Measurements from ENCODE around the gene RAG1. TPM values are rescaled to one million over a fixed set of nuclear protein-coding genes. Genes with fewer than 3 reads are reported as not detected.

RAG1 gene
- total and polyA plus RNA-seq, 10 donors, result 0.39 to 12.6 (median 4.8) TPM

GRCh38 chr11:36627471-36627870, 59.7 kb downstream of the RAG1 start:
- H3K4me1 ChIP-seq, result no peaks in the 10 kb centered on the region
- DNase-seq, result no peak
- no peaks in the 10 kb centered on the region for H3K9me3 ChIP-seq
- TF ChIP-seq CTCF (IDR thresholded peaks at IDR 0.05 in 8 of 11, conservative IDR thresholded peaks at IDR 0.05 in 3 of 11) (no peak), POLR2A (IDR thresholded peaks at IDR 0.05) (no peak), POLR2AphosphoS5 (IDR thresholded peaks at IDR 0.05) (no peak)
- WGBS, 5 donors, result 82 to 92% (median 86%) methylated on average over 2 of the region's 2 CpGs
- intact Hi-C loops (cut with DNase I; ENCODE audit: low total_unique reads), result no loop called here
- no peaks in the 10 kb centered on the region for H3K27me3 ChIP-seq (replicated peaks in 1 of 7)
- H3K27ac ChIP-seq, result no peak overlapping the region
- H3K4me3 ChIP-seq, result no peak overlapping the region
- no peaks in the 10 kb centered on the region for H3K36me3 ChIP-seq

- no peak overlapping the region for H3K4me3 ChIP-seq
- no peaks in the 10 kb centered on the region for H3K4me1 ChIP-seq
- no peaks in the 10 kb centered on the region for H3K9me3 ChIP-seq
- WGBS, 5 donors, result 81 to 92% (median 84%) methylated on average over 5 of the region's 5 CpGs
- intact Hi-C loops (cut with DNase I; ENCODE audit: low total_unique reads), result no loop called here
- no peak for DNase-seq
- no peaks in the 10 kb centered on the region for H3K36me3 ChIP-seq
- H3K27ac ChIP-seq, result no peak overlapping the region
- H3K27me3 ChIP-seq (replicated peaks in 1 of 7), result no peaks in the 10 kb centered on the region
- TF ChIP-seq POLR2AphosphoS5 (IDR thresholded peaks at IDR 0.05) (no peak), POLR2A (IDR thresholded peaks at IDR 0.05) (no peak), CTCF (IDR thresholded peaks at IDR 0.05 in 8 of 11, conservative IDR thresholded peaks at IDR 0.05 in 3 of 11) (no peak)
These were observed 60.3 kb downstream of the RAG1 start for GRCh38 chr11:36628141-36628540.

GRCh38 chr11:36628765-36629244, 61.0 kb downstream of the RAG1 start:
- H3K27me3 ChIP-seq (replicated peaks in 1 of 7), result no peaks in the 10 kb centered on the region
- no peaks in the 10 kb centered on the region for H3K4me1 ChIP-seq
- TF ChIP-seq CTCF (IDR thresholded peaks at IDR 0.05 in 8 of 11, conservative IDR thresholded peaks at IDR 0.05 in 3 of 11) (no peak), POLR2AphosphoS5 (IDR thresholded peaks at IDR 0.05) (no peak), POLR2A (IDR thresholded peaks at IDR 0.05) (no peak)
- WGBS, 5 donors, result 85 to 91% (median 88%) methylated on average over 4 of the region's 4 CpGs
- no peak overlapping the region for H3K4me3 ChIP-seq
- no peak overlapping the region for H3K27ac ChIP-seq
- H3K9me3 ChIP-seq, result no peaks in the 10 kb centered on the region
- H3K36me3 ChIP-seq, result no peaks in the 10 kb centered on the region
- intact Hi-C loops (cut with DNase I; ENCODE audit: low total_unique reads), result no loop called here
- DNase-seq, result no peak

Other genes with a start within 250 kb of the RAG1 start
- gene TRAF6, start 57.7 kb upstream of the RAG1 start, total RNA-seq, result 10 to 100 TPM; 18.5 to 26.1 (median 20.6) TPM
- 1 to 10 TPM; 2.1 to 3.9 (median 2.7) TPM for gene TRAF6, start 57.7 kb upstream of the RAG1 start, polyA plus RNA-seq
- 10 to 100 TPM in 3 of 7 donors, 1 to 10 TPM in 4; 5.8 to 15.7 (median 9.0) TPM for gene IFTAP, start 26.5 kb downstream of the RAG1 start, total RNA-seq
- 10 to 100 TPM in 2 of 3 donors, 1 to 10 TPM in 1; 9.7 to 14.9 (median 12.1) TPM for gene IFTAP, start 26.5 kb downstream of the RAG1 start, polyA plus RNA-seq
- not detected for gene RAG2, start 30.2 kb downstream of the RAG1 start, total RNA-seq
- not detected for gene RAG2, start 30.2 kb downstream of the RAG1 start, polyA plus RNA-seq

All from spleen (tissue), 11 donors.